WTC11 (cell line): ENCODE measurements around the gene MYL5. TPM values are rescaled to one million over a fixed set of nuclear protein-coding genes. Genes with fewer than 3 reads are reported as not detected.

Experiments used
- ATAC-seq: fragments of 200-7000 bp; cut with Tn5 transposase; 2 replicates; pipeline ENCODE4 v1.10.0; 2021; ENCODE audit warnings: mild to moderate bottlenecking, moderate library complexity
- Bru-seq: library from RNA; stranded (reverse); fragments of 400-500 nt; gene quantifications from one replicate; lab custom pipeline; 2021; lab: Mats Ljungman, UMichigan
- CTCF ChIA-PET: fragments of 300-600 bp; sonication (Branson Sonifier 250); formaldehyde crosslinking; loops from one replicate; lab custom pipeline; 2021; ENCODE audit warnings: antibody characterized with exemption; lab: Charles Lee
- POLR2A ChIA-PET: fragments of 350-600 bp; sonication (Branson Sonifier 250); formaldehyde crosslinking; loops from one replicate; lab custom pipeline; 2021; ENCODE audit warnings: antibody characterized with exemption; lab: Charles Lee
- DNase-seq: peaks from one replicate; pipeline ENCODE4 v3.0.0; 2021; ENCODE audit warnings: low spot score
- H3K27ac Mint-ChIP-seq: 2 replicates; pipeline ENCODE4 v1.8.0; 2021; ENCODE audit warnings: mixed read lengths
- H3K27me3 Mint-ChIP-seq: 2 replicates; pipeline ENCODE4 v1.8.0; 2021; ENCODE audit warnings: low read depth, mild to moderate bottlenecking, moderate library complexity, mixed read lengths
- H3K36me3 Mint-ChIP-seq: 2 replicates; pipeline ENCODE4 v1.8.0; 2021; ENCODE audit warnings: mixed read lengths
- H3K4me1 Mint-ChIP-seq: 2 replicates; pipeline ENCODE4 v1.8.0; 2022; ENCODE audit warnings: mixed read lengths
- H3K4me3 Mint-ChIP-seq: 2 replicates; pipeline ENCODE4 v1.8.0; 2021; ENCODE audit warnings: mild to moderate bottlenecking, moderate library complexity, mixed read lengths
- H3K9me3 Mint-ChIP-seq: 2 replicates; pipeline ENCODE4 v1.8.0; 2021; ENCODE audit warnings: mixed read lengths
- CBFB ChIP-seq: sonication (generic); formaldehyde crosslinking; IDR thresholded peaks from 2 replicates; pipeline ENCODE4 v1.8.1; 2022; ENCODE audit warnings: mild to moderate bottlenecking, low read depth, missing genetic modification reagents
- CREB1 ChIP-seq: sonication (generic); formaldehyde crosslinking; IDR thresholded peaks from 2 replicates; pipeline ENCODE4 v1.8.0; 2023; ENCODE audit warnings: mild to moderate bottlenecking, missing genetic modification reagents
- CREM ChIP-seq: sonication (generic); formaldehyde crosslinking; IDR thresholded peaks from 2 replicates; pipeline ENCODE4 v1.8.1; 2022; ENCODE audit warnings: mild to moderate bottlenecking, missing genetic modification reagents, moderate library complexity
- E2F4 ChIP-seq: sonication (generic); formaldehyde crosslinking; IDR thresholded peaks from 2 replicates; pipeline ENCODE4 v1.8.1; 2022; ENCODE audit warnings: low read depth, mild to moderate bottlenecking, moderate library complexity, missing genetic modification reagents, borderline replicate concordance
- E2F5 ChIP-seq: sonication (generic); formaldehyde crosslinking; IDR thresholded peaks from 2 replicates; pipeline ENCODE4 v1.8.1; 2022; ENCODE audit warnings: mild to moderate bottlenecking, moderate library complexity, missing genetic modification reagents
- ELF4 ChIP-seq: sonication (generic); formaldehyde crosslinking; IDR thresholded peaks from 2 replicates; pipeline ENCODE4 v1.8.1; 2022; ENCODE audit warnings: low read depth, mild to moderate bottlenecking, moderate library complexity, missing genetic modification reagents
- ESRRA ChIP-seq: sonication (generic); formaldehyde crosslinking; IDR thresholded peaks from 2 replicates; pipeline ENCODE4 v1.8.1; 2022; ENCODE audit warnings: mild to moderate bottlenecking, missing genetic modification reagents, borderline replicate concordance
- FOXK1 ChIP-seq: sonication (generic); formaldehyde crosslinking; IDR thresholded peaks from 2 replicates; pipeline ENCODE4 v1.8.0; 2022; ENCODE audit warnings: mild to moderate bottlenecking, moderate library complexity, missing genetic modification reagents
- JUN ChIP-seq: sonication (generic); formaldehyde crosslinking; IDR thresholded peaks from 2 replicates; pipeline ENCODE4 v1.8.0; 2023; ENCODE audit warnings: mild to moderate bottlenecking, missing genetic modification reagents
- PRRX2 ChIP-seq: fragments of 250-450 bp; sonication (Bioruptor Pico); IDR thresholded peaks from 2 replicates; pipeline ENCODE4 v1.8.0; 2021; ENCODE audit warnings: mild to moderate bottlenecking
- SMAD3 ChIP-seq: sonication (generic); formaldehyde crosslinking; IDR thresholded peaks from 2 replicates; pipeline ENCODE4 v1.8.0; 2022; ENCODE audit warnings: missing genetic modification reagents, mild to moderate bottlenecking, borderline replicate concordance
- STAT6 ChIP-seq: sonication (generic); formaldehyde crosslinking; conservative IDR thresholded peaks from 2 replicates; pipeline ENCODE4 v1.8.1; 2023; ENCODE audit warnings: mild to moderate bottlenecking, low read depth, missing genetic modification reagents, moderate library complexity
- ZNF671 ChIP-seq: fragments of 250-450 bp; sonication (Bioruptor Pico); IDR thresholded peaks from 2 replicates; pipeline ENCODE4 v1.8.0; 2021; ENCODE audit warnings: mild to moderate bottlenecking
- long read RNA-seq, 3 experiments: library from RNA in 1 of 3; library from capped mRNA in 1 of 3; library from polyadenylated mRNA in 1 of 3; unstranded in 2 of 3; stranded (forward) in 1 of 3; transcript quantifications; one replicate each; pipeline ENCODE4 v2.0.0, GENCODE V29; 2021
- total RNA-seq: library from RNA; stranded (reverse); gene quantifications from 3 replicates; pipeline ENCODE4 v1.2.3, GENCODE V29; 2021
- TF ChIP-seq, protein P1 (sequence below): sonication (generic); formaldehyde crosslinking; IDR thresholded peaks from 2 replicates; pipeline ENCODE4 v1.8.1; 2023; ENCODE audit warnings: mild to moderate bottlenecking, missing genetic modification reagents, borderline replicate concordance
- TF ChIP-seq, protein P2 (sequence below): sonication (generic); formaldehyde crosslinking; IDR thresholded peaks from 2 replicates; pipeline ENCODE4 v1.8.1; 2023; ENCODE audit warnings: mild to moderate bottlenecking, missing genetic modification reagents, moderate library complexity
- TF ChIP-seq, protein P3 (sequence below): sonication (generic); formaldehyde crosslinking; IDR thresholded peaks from 2 replicates; pipeline ENCODE4 v1.8.1; 2022; ENCODE audit warnings: missing genetic modification reagents, borderline replicate concordance
- TF ChIP-seq, protein P4 (sequence below): fragments of 250-450 bp; sonication (Bioruptor Pico); conservative IDR thresholded peaks from 2 replicates; pipeline ENCODE4 v1.9.0; 2021; ENCODE audit warnings: mild to moderate bottlenecking
- TF ChIP-seq, protein P5 (sequence below): sonication (generic); formaldehyde crosslinking; IDR thresholded peaks from 2 replicates; pipeline ENCODE4 v1.8.0; 2022; ENCODE audit warnings: mild to moderate bottlenecking, missing genetic modification reagents
- TF ChIP-seq, protein P6 (sequence below): sonication (generic); formaldehyde crosslinking; IDR thresholded peaks from 2 replicates; pipeline ENCODE4 v1.8.0; 2022; ENCODE audit warnings: mild to moderate bottlenecking, missing genetic modification reagents

The MYL5 gene
- total RNA-seq, result 12.1 to 22.2 TPM (median 14.8 TPM) in 3 replicates
- percentile 45 among the genes with signal in this experiment for Bru-seq, nascent RNA
- long read RNA-seq, experiment 1, partial matches to known transcripts, result 4 of 14 reads
- long read RNA-seq, experiment 1, other reads (novel, unspliced or antisense), result 8 of 14 reads
- long read RNA-seq, experiment 2, partial matches to known transcripts, result 2 of 8 reads
- long read RNA-seq, experiment 2, other reads (novel, unspliced or antisense), result 6 of 8 reads
- long read RNA-seq, experiment 3, partial matches to known transcripts, result 0 of 5 reads
- long read RNA-seq, experiment 3, other reads (novel, unspliced or antisense), result 4 of 5 reads

- Mint-ChIP-seq H3K4me3 (peak within 1 kb of the TSS; percentile 86), H3K36me3 (peaks cover 24% of the 10 kb centered on the region), H3K27me3 (peaks cover 3% of the 10 kb centered on the region), H3K4me1 (peaks cover 7% of the 10 kb centered on the region), H3K9me3 (no peaks in the 10 kb centered on the region), H3K27ac (peak within 1 kb of the TSS; percentile 94)
- ChIA-PET POLR2A (interaction anchor here (0.6 to 1.4 kb wide), 3 partner anchors 10 to 249 kb away, joined by 3 to 7 read pairs (median 4); no protein-coding TSS in a partner anchor), CTCF (interaction anchor here (0.6 to 3.2 kb wide), 15 partner anchors 9 to 215 kb away, joined by 3 to 35 read pairs (median 4); partner anchors contain the start of gene PDE6B)
- DNase-seq (peak; percentile 93), ATAC-seq (peak; percentile 83)
- TF ChIP-seq CREB1 (no peak; the same call in 1 of the 2 replicates), E2F5 (CRISPR knock-in tag) (peak; percentile 60; the same call in 1 of the 2 replicates), STAT6 (CRISPR knock-in tag) (no peak), SMAD3 (CRISPR knock-in tag) (peak; percentile 74; the same call in 1 of the 2 replicates), FOXK1 (peak; percentile 98), CBFB (CRISPR knock-in tag) (peak; percentile 86; the same call in 1 of the 2 replicates), CREM (CRISPR knock-in tag) (peak; percentile 93), PRRX2 (CRISPR knock-in tag) (no peak), JUN (CRISPR knock-in tag) (peak; percentile 61; the same call in 1 of the 2 replicates), ELF4 (0 out of 2 replicates have a peak, but pooled peaks have one; percentile 50), E2F4 (CRISPR knock-in tag) (no peak), ZNF671 (CRISPR knock-in tag) (no peak), ESRRA (CRISPR knock-in tag) (no peak; the same call in 1 of the 2 replicates)
- TF ChIP-seq, protein P1, sequence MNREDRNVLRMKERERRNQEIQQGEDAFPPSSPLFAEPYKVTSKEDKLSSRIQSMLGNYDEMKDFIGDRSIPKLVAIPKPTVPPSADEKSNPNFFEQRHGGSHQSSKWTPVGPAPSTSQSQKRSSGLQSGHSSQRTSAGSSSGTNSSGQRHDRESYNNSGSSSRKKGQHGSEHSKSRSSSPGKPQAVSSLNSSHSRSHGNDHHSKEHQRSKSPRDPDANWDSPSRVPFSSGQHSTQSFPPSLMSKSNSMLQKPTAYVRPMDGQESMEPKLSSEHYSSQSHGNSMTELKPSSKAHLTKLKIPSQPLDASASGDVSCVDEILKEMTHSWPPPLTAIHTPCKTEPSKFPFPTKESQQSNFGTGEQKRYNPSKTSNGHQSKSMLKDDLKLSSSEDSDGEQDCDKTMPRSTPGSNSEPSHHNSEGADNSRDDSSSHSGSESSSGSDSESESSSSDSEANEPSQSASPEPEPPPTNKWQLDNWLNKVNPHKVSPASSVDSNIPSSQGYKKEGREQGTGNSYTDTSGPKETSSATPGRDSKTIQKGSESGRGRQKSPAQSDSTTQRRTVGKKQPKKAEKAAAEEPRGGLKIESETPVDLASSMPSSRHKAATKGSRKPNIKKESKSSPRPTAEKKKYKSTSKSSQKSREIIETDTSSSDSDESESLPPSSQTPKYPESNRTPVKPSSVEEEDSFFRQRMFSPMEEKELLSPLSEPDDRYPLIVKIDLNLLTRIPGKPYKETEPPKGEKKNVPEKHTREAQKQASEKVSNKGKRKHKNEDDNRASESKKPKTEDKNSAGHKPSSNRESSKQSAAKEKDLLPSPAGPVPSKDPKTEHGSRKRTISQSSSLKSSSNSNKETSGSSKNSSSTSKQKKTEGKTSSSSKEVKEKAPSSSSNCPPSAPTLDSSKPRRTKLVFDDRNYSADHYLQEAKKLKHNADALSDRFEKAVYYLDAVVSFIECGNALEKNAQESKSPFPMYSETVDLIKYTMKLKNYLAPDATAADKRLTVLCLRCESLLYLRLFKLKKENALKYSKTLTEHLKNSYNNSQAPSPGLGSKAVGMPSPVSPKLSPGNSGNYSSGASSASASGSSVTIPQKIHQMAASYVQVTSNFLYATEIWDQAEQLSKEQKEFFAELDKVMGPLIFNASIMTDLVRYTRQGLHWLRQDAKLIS (CRISPR knock-in tag), result no peak
- TF ChIP-seq, protein P2, sequence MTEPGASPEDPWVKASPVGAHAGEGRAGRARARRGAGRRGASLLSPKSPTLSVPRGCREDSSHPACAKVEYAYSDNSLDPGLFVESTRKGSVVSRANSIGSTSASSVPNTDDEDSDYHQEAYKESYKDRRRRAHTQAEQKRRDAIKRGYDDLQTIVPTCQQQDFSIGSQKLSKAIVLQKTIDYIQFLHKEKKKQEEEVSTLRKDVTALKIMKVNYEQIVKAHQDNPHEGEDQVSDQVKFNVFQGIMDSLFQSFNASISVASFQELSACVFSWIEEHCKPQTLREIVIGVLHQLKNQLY, result no peak
- TF ChIP-seq, protein P3, sequence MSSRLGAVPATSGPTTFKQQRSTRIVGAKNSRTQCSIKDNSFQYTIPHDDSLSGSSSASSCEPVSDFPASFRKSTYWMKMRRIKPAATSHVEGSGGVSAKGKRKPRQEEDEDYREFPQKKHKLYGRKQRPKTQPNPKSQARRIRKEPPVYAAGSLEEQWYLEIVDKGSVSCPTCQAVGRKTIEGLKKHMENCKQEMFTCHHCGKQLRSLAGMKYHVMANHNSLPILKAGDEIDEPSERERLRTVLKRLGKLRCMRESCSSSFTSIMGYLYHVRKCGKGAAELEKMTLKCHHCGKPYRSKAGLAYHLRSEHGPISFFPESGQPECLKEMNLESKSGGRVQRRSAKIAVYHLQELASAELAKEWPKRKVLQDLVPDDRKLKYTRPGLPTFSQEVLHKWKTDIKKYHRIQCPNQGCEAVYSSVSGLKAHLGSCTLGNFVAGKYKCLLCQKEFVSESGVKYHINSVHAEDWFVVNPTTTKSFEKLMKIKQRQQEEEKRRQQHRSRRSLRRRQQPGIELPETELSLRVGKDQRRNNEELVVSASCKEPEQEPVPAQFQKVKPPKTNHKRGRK, result no peak
- TF ChIP-seq, protein P4, sequence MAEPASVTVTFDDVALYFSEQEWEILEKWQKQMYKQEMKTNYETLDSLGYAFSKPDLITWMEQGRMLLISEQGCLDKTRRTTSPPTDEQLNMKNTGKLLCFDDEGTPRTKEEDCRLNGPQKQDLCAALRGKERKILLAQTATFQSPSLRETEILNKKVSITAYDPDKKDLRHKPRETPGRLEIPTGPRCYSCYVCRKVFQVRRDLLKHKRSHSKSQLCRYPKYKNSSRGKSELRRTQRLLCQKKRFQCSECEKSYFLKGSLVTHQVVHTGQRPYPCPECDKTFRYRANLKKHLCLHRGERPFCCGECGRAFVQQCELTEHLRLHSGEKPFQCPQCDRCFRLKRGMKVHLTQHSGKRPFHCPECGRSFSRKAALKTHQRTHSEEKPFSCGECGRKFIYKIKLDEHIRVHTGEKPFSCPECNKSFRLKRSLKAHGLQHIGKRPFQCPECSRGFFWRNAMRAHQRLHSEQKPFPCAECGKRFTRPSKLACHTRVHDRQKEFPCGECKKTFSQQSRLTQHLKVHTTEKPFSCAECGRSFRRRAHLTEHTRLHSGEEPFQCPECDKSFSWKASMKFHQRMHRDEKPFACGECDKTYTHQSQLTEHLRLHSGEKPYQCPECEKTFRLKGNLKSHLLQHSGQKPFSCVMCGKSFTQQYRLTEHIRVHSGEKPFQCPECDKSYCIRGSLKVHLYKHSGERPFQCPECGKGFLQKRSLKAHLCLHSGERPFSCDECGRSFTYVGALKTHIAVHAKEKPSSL (CRISPR knock-in tag), result no peak
- TF ChIP-seq, protein P5, sequence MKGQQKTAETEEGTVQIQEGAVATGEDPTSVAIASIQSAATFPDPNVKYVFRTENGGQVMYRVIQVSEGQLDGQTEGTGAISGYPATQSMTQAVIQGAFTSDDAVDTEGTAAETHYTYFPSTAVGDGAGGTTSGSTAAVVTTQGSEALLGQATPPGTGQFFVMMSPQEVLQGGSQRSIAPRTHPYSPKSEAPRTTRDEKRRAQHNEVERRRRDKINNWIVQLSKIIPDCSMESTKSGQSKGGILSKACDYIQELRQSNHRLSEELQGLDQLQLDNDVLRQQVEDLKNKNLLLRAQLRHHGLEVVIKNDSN (CRISPR knock-in tag), result peak; percentile 91
- TF ChIP-seq, protein P6, sequence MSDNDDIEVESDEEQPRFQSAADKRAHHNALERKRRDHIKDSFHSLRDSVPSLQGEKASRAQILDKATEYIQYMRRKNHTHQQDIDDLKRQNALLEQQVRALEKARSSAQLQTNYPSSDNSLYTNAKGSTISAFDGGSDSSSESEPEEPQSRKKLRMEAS (CRISPR knock-in tag), result peak; percentile 71; the same call in 1 of the 2 replicates
Observed at GRCh38 chr4:674172-675035, at the start of gene MYL5, which contains the start of gene ATP5ME. MYL5 (plus strand) TSS chr4:674542; CDS start chr4:678027, 3,485 bp downstream. ATP5ME (minus strand) TSS chr4:674276; CDS start chr4:674247, 29 bp downstream.
